NB4 (cell line): ENCODE results near the gene AP1M2.

Source experiments
- POLR2A ChIP-seq: IDR thresholded peaks from 2 replicates; pipeline ENCODE4 v1.6.1; 2011; ENCODE audit warnings: mild to moderate bottlenecking; ENCODE audit not compliant: insufficient read length; ENCODE audit errors: extremely low read depth
- TF ChIP-seq, protein P1 (sequence below): IDR thresholded peaks from one replicate; pipeline ENCODE4 v1.5.1; 2012; ENCODE audit warnings: low read depth, low read length

DNA sequence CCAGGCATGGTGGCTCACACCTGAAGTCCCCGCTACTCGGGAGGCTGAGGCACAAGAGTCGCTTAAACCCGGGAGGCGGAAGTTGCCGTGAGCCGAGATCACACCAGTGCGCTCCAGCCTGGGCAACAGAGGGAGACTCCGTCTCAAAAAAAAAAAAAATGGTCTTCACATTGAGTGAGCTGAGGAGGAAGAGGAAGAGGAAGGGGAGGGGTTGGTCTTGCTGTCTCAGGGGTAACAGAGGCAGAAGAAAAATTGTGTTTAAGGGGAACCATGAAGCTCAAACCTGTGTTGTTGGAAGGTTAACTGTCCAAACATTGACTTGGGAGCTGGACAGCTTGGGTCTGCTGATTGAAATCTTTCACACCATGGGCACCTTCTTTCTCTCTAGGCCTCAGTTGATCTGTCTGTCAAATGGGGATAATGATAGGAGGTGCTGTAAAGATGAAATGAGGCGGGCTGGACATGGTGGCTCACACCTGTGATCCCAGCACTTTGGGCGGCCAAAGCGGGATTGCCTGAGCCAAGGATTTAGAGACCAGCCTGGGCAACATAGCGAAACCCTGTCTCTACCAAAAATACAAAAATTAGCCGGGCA lies 28.4 kb upstream of the AP1M2 start:
- TF ChIP-seq, protein P1, sequence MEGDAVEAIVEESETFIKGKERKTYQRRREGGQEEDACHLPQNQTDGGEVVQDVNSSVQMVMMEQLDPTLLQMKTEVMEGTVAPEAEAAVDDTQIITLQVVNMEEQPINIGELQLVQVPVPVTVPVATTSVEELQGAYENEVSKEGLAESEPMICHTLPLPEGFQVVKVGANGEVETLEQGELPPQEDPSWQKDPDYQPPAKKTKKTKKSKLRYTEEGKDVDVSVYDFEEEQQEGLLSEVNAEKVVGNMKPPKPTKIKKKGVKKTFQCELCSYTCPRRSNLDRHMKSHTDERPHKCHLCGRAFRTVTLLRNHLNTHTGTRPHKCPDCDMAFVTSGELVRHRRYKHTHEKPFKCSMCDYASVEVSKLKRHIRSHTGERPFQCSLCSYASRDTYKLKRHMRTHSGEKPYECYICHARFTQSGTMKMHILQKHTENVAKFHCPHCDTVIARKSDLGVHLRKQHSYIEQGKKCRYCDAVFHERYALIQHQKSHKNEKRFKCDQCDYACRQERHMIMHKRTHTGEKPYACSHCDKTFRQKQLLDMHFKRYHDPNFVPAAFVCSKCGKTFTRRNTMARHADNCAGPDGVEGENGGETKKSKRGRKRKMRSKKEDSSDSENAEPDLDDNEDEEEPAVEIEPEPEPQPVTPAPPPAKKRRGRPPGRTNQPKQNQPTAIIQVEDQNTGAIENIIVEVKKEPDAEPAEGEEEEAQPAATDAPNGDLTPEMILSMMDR: no peak
- TF ChIP-seq POLR2A: no peak
